Osteocyte (in vitro differentiated cells): ENCODE results near the gene TPPP. TPM values are rescaled to one million over a fixed set of nuclear protein-coding genes. Genes with fewer than 3 reads are reported as not detected.
A peak's percentile ranks its signal among the peaks of the same experiment; 100 is the strongest.

Source experiments
- DNase-seq: peaks from one replicate; pipeline ENCODE4 v3.0.0; 2021; ENCODE audit warnings: mixed read lengths; ENCODE audit not compliant: unreplicated experiment; ENCODE audit errors: extremely low spot score
- H3K27ac Mint-ChIP-seq: one replicate; pipeline ENCODE4 v1.8.0; 2021; ENCODE audit warnings: mild to moderate bottlenecking, mixed read lengths; ENCODE audit not compliant: unreplicated experiment
- H3K27me3 Mint-ChIP-seq: one replicate; pipeline ENCODE4 v1.8.0; 2021; ENCODE audit warnings: mixed read lengths; ENCODE audit not compliant: unreplicated experiment
- H3K36me3 Mint-ChIP-seq: one replicate; pipeline ENCODE4 v1.8.0; 2021; ENCODE audit warnings: mixed read lengths; ENCODE audit not compliant: unreplicated experiment
- H3K4me1 Mint-ChIP-seq: one replicate; pipeline ENCODE4 v1.8.0; 2021; ENCODE audit warnings: mixed read lengths; ENCODE audit not compliant: unreplicated experiment
- H3K4me3 Mint-ChIP-seq: one replicate; pipeline ENCODE4 v1.8.0; 2021; ENCODE audit warnings: mild to moderate bottlenecking, moderate library complexity, mixed read lengths; ENCODE audit not compliant: unreplicated experiment
- H3K9me3 Mint-ChIP-seq: one replicate; pipeline ENCODE4 v1.8.0; 2021; ENCODE audit warnings: mixed read lengths; ENCODE audit not compliant: unreplicated experiment
- total RNA-seq: library from RNA; stranded (reverse); gene quantifications from 2 replicates; pipeline ENCODE4 v1.2.1, GENCODE V29; 2021
- TF ChIP-seq, protein P1 (sequence below): fragments of 200-600 bp; sonication (generic); IDR thresholded peaks from 2 replicates; pipeline ENCODE4 v1.5.0; 2021; ENCODE audit warnings: antibody characterized with exemption, mild to moderate bottlenecking, moderate library complexity

TPPP gene
- total RNA-seq, 1 donor from 2014 or later: 0.16 TPM

DNA sequence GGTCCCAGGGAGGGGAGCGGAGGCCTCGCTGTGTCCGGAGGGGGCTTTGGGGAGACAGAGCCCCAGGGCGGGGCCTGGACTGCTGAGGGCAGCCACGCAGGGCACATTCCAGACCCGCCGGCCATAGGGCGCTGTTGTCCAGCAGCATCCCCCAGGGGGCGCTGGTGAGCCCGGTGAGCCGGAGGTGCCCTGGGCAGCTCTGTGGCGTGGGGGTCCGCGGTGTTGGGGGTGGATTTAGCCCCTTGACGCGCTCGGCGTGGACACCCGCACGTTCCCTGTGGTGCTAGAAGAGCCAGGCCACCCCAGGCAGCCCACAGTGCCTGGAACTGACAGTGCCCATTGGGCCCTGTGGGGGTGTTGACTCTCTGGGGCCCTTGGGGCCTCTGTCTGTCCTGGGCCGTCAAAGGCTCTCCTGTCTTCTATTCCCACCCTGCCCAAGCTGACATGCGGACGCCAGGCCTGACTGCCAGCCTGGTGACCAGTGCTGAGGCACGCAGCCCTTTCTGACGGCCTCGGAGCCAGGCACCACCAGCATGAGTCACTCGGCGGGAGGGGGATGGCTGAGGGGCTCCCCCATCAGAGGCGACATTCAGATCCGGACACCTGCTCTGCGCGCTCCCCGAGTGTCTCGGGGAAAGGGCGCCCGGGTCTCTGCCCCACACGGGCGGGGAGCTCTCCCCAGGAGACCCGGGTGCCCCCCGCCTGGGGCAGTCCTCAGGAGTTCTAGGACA lies 23.9 kb downstream of the TPPP start:
- Mint-ChIP-seq H3K4me1 (peaks cover 7% of the 10 kb centered on the region), H3K27ac (no peak overlapping the region), H3K9me3 (no peaks in the 10 kb centered on the region), H3K4me3 (no peak overlapping the region), H3K36me3 (peaks cover 5% of the 10 kb centered on the region), H3K27me3 (no peaks in the 10 kb centered on the region)
- no peak for DNase-seq
- TF ChIP-seq, protein P1, sequence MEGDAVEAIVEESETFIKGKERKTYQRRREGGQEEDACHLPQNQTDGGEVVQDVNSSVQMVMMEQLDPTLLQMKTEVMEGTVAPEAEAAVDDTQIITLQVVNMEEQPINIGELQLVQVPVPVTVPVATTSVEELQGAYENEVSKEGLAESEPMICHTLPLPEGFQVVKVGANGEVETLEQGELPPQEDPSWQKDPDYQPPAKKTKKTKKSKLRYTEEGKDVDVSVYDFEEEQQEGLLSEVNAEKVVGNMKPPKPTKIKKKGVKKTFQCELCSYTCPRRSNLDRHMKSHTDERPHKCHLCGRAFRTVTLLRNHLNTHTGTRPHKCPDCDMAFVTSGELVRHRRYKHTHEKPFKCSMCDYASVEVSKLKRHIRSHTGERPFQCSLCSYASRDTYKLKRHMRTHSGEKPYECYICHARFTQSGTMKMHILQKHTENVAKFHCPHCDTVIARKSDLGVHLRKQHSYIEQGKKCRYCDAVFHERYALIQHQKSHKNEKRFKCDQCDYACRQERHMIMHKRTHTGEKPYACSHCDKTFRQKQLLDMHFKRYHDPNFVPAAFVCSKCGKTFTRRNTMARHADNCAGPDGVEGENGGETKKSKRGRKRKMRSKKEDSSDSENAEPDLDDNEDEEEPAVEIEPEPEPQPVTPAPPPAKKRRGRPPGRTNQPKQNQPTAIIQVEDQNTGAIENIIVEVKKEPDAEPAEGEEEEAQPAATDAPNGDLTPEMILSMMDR: peak; percentile 58

DNA sequence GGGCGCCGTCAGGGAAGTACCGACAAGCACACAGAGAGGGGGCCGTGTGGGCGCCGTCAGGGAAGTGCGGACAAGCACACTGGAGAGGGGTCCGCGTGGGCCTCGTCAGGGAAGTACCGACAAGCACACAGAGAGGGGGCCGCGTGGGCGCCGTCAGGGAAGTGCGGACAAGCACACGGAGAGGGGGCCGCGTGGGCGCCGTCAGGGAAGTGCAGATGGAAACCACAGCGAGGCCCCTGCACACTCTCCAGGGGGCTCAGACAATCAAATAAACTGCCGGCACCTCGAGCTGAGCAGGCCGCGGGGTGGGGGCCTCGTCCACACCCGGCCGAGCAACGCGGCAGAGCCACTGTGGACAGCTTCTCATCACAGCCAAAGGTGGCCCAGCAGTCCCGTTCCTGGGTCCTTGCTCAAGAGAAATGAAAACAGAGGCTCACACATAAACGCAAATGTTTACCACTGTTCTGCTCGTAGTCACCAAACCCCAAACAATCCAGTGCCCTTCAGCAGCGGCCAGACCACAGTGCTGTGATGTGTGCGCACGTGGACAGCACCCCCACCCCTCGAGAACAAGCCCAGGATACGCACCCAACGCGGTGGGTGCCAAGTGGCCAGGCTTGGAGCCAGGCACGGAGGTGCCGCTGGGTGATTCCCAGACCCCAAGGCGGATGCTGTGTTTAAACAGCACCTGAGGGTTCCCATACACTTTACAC lies 24.7 kb downstream of the TPPP start:
- Mint-ChIP-seq H3K9me3 (no peaks in the 10 kb centered on the region), H3K4me3 (no peak overlapping the region), H3K36me3 (peaks cover 5% of the 10 kb centered on the region), H3K27ac (no peak overlapping the region), H3K4me1 (peaks cover 7% of the 10 kb centered on the region), H3K27me3 (no peaks in the 10 kb centered on the region)
- DNase-seq: no peak
- TF ChIP-seq, protein P1: no peak

DNA sequence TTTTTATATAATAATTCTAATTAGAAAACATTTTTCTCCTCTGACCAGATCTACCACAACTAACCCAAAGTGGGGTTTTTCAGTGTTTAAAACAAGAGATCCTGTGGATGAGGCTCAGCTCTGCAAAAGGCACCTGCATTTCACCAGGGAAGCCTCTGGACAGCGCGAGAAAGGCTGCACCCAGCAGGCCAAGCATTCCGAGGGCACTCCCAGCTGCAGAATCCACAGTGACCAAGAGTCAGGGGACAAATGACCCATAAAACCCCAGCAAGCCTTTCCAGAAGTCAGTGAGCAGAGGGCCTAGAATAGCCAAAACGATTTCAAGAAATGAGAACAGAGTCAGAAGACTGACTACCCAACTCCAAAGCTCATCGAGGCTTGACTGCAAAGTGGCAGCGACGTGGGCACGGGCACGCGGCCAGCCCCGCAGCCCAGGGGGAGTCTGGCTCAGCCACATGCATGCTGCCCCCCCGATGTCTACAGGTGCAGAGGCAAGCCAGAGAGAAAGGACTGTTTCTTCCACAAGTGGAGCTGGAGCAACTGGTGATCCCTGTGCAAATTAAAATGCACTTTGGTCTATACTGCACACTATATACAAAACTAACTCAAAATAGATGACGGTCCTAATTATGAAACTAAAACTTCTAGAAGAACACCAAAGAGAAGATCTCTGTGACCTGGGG lies 26.2 kb downstream of the TPPP start:
- TF ChIP-seq, protein P1: no peak
- Mint-ChIP-seq H3K9me3 (no peaks in the 10 kb centered on the region), H3K4me1 (no peaks in the 10 kb centered on the region), H3K36me3 (peaks cover 5% of the 10 kb centered on the region), H3K27me3 (no peaks in the 10 kb centered on the region), H3K27ac (no peak overlapping the region), H3K4me3 (no peak overlapping the region)
- DNase-seq: no peak

DNA sequence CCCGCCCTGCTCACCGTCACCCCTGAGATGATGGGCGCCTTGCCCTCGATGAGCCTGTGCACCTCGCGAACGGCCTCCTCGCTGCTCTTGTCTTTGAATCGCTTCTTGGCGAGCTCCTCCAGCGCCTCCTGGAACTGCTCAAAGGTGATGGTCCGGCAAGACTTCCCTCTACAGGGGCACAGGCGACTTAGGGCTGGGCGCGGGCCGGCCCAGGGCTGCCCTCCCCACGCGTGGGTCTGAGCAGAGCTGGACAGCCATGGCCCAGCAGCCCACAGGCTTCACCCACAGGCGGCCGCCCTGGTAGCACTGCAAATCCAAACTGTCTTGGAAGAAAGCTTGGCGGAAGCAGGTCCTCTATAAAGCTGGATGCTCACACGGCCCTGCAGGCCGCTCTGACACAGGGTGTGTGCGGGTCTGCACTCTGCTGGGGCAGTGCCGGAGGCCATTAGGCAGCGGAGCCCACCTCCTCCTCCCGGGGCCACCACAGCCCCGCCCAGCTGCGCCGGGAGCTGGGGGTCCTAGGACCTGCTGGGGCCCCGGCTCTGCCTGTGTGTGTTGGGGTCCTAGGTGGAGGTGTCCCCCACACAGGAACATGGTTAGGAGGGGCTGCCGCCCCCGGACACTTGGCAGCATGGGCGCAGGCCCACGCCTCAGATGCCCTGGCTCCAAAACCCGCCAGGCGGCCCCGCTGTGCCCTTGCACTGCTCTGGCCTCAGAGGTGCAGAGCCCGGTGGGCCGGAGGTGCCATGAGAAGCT lies 27.0 kb downstream of the TPPP start:
- Mint-ChIP-seq H3K27ac (no peak overlapping the region), H3K9me3 (no peaks in the 10 kb centered on the region), H3K4me3 (no peak overlapping the region), H3K4me1 (no peaks in the 10 kb centered on the region), H3K36me3 (peaks cover 7% of the 10 kb centered on the region), H3K27me3 (no peaks in the 10 kb centered on the region)
- no peak for DNase-seq
- TF ChIP-seq, protein P1: no peak
